SK-N-SH treated with all-trans-retinoic acid at 6 μM for 48 hours (cell line): Measurements from ENCODE around the gene EPB41L4A.

Source experiments
- CREB5 ChIP-seq: fragments of 250-450 bp; sonication (Bioruptor Pico); IDR thresholded peaks from 2 replicates; pipeline ENCODE4 v1.5.1; 2020; ENCODE audit warnings: low read depth, mild to moderate bottlenecking, moderate library complexity
- CSDC2 ChIP-seq: fragments of 250-450 bp; sonication (Bioruptor Pico); IDR thresholded peaks from 2 replicates; pipeline ENCODE4 v1.5.0; 2020; ENCODE audit warnings: mild to moderate bottlenecking, moderate library complexity
- SNAI2 ChIP-seq: fragments of 250-450 bp; sonication (Bioruptor Pico); IDR thresholded peaks from 2 replicates; pipeline ENCODE4 v1.5.0; 2020; ENCODE audit warnings: mild to moderate bottlenecking, moderate library complexity
- ZNF565 ChIP-seq: fragments of 450-650 bp; formaldehyde crosslinking; conservative IDR thresholded peaks from 2 replicates; pipeline ENCODE4 v1.5.0; 2020; ENCODE audit warnings: low read depth, mild to moderate bottlenecking, moderate library complexity
- ZNF8 ChIP-seq: fragments of 450-650 bp; formaldehyde crosslinking; IDR thresholded peaks from 2 replicates; pipeline ENCODE4 v1.5.0; 2020; ENCODE audit warnings: mild to moderate bottlenecking, moderate library complexity
- TF ChIP-seq, protein P1 (sequence below): fragments of 250-450 bp; sonication (Bioruptor Pico); IDR thresholded peaks from 2 replicates; pipeline ENCODE4 v1.5.0; 2020; ENCODE audit warnings: mild to moderate bottlenecking, moderate library complexity

GRCh38 chr5:112353678-112354077, 65.4 kb downstream of the EPB41L4A start:
- no peak for TF ChIP-seq CREB5 (CRISPR knock-in tag)
- TF ChIP-seq ZNF565 (CRISPR knock-in tag), result no peak
- no peak for TF ChIP-seq SNAI2 (CRISPR knock-in tag)
- no peak for TF ChIP-seq CSDC2 (CRISPR knock-in tag)
- TF ChIP-seq, protein P1, sequence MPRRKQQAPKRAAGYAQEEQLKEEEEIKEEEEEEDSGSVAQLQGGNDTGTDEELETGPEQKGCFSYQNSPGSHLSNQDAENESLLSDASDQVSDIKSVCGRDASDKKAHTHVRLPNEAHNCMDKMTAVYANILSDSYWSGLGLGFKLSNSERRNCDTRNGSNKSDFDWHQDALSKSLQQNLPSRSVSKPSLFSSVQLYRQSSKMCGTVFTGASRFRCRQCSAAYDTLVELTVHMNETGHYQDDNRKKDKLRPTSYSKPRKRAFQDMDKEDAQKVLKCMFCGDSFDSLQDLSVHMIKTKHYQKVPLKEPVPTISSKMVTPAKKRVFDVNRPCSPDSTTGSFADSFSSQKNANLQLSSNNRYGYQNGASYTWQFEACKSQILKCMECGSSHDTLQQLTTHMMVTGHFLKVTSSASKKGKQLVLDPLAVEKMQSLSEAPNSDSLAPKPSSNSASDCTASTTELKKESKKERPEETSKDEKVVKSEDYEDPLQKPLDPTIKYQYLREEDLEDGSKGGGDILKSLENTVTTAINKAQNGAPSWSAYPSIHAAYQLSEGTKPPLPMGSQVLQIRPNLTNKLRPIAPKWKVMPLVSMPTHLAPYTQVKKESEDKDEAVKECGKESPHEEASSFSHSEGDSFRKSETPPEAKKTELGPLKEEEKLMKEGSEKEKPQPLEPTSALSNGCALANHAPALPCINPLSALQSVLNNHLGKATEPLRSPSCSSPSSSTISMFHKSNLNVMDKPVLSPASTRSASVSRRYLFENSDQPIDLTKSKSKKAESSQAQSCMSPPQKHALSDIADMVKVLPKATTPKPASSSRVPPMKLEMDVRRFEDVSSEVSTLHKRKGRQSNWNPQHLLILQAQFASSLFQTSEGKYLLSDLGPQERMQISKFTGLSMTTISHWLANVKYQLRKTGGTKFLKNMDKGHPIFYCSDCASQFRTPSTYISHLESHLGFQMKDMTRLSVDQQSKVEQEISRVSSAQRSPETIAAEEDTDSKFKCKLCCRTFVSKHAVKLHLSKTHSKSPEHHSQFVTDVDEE (CRISPR knock-in tag), result no peak
- TF ChIP-seq ZNF8 (CRISPR knock-in tag), result no peak
